GM21825 (cell line): ENCODE data around the gene SCN3B.
A peak's percentile ranks its signal among the peaks of the same experiment; 100 is the strongest.

Source experiments
- ATAC-seq: cut with Tn5 transposase; IDR thresholded peaks from one replicate; pipeline ENCODE4 v1.9.1; 2021; ENCODE audit warnings: mild to moderate bottlenecking, moderate library complexity; ENCODE audit not compliant: unreplicated experiment

The SCN3B gene

GRCh38 chr11:123654566-123655081 is at the start of gene SCN3B:
TSS of gene SCN3B (minus strand) at chr11:123654624. CDS start at chr11:123653801, 823 bp downstream.
- no peak for ATAC-seq

GRCh38 chr11:123702696-123703095 is 48.3 kb upstream of the SCN3B start:
- no peak for ATAC-seq

- no peak for ATAC-seq
These were observed 47.7 kb upstream of the SCN3B start for GRCh38 chr11:123702139-123702538.

GRCh38 chr11:123700772-123701171 is 46.3 kb upstream of the SCN3B start:
- ATAC-seq: no peak

GRCh38 chr11:123698546-123699127 is 44.2 kb upstream of the SCN3B start:
- no peak for ATAC-seq

GRCh38 chr11:123696183-123696582 is 41.8 kb upstream of the SCN3B start:
- no peak for ATAC-seq

- ATAC-seq: no peak
These were observed 40.8 kb upstream of the SCN3B start for GRCh38 chr11:123695231-123695630.

- ATAC-seq: no peak
These were observed 40.1 kb upstream of the SCN3B start for GRCh38 chr11:123694551-123694950.

- no peak for ATAC-seq
These were observed 38.5 kb upstream of the SCN3B start for GRCh38 chr11:123692961-123693360.

- ATAC-seq: no peak
These were observed 36.1 kb upstream of the SCN3B start for GRCh38 chr11:123690485-123690884.

GRCh38 chr11:123684601-123685000 is 30.2 kb upstream of the SCN3B start:
- no peak for ATAC-seq

GRCh38 chr11:123683428-123684170 is 29.2 kb upstream of the SCN3B start:
- no peak for ATAC-seq

- no peak for ATAC-seq
These were observed 28.4 kb upstream of the SCN3B start for GRCh38 chr11:123682696-123683410.

GRCh38 chr11:123681030-123681429 is 26.6 kb upstream of the SCN3B start:
- no peak for ATAC-seq

- ATAC-seq: no peak
These were observed 23.8 kb upstream of the SCN3B start for GRCh38 chr11:123678246-123678645.

- ATAC-seq: no peak
These were observed 23.1 kb upstream of the SCN3B start for GRCh38 chr11:123677510-123677909.

GRCh38 chr11:123674297-123674696 is 19.9 kb upstream of the SCN3B start:
- ATAC-seq: no peak

- no peak for ATAC-seq
These were observed 18.1 kb upstream of the SCN3B start for GRCh38 chr11:123672568-123672967.

GRCh38 chr11:123671534-123671933 is 17.1 kb upstream of the SCN3B start:
- ATAC-seq: no peak

- no peak for ATAC-seq
These were observed 15.7 kb upstream of the SCN3B start for GRCh38 chr11:123670081-123670480.

- no peak for ATAC-seq
These were observed 10.9 kb upstream of the SCN3B start for GRCh38 chr11:123665306-123665705.

- peak; percentile 99 for ATAC-seq
These were observed 5.5 kb upstream of the SCN3B start for GRCh38 chr11:123659965-123660364.
